Gastrocnemius medialis (tissue), 4 donors: ENCODE data around the gene FAM124B. TPM values are rescaled to one million over a fixed set of nuclear protein-coding genes. Genes with fewer than 3 reads are reported as not detected.

ENCODE experiments used
- ATAC-seq, 2 donors: fragments of 150-250 bp; one replicate each; pipeline ENCODE4 v1.9.1; 2016
- DNase-seq, 2 donors: peaks; one replicate each; pipeline ENCODE4 v3.0.0-alpha.2; 2019
- H3K27ac ChIP-seq, 4 donors: fragments of 200-600 bp; sonication (generic); 1 replicate in 1 of 4; 2 replicates in 3 of 4; pipeline ENCODE4 v1.5.1; 2016 to 2018; ENCODE audit warnings: mild to moderate bottlenecking in 2 of 4, moderate library complexity in 1 of 4
- H3K27me3 ChIP-seq, 3 donors: fragments of 200-600 bp; sonication (generic) in 2 of 3; 1 replicate in 1 of 3; 2 replicates in 2 of 3; pipeline versions ENCODE4 v1.5.1 to v1.6.0; 2016 to 2019; ENCODE audit warnings: mild to moderate bottlenecking in 1 of 3, moderate library complexity in 1 of 3
- H3K36me3 ChIP-seq, 2 donors: fragments of 200-600 bp; sonication (generic) in 1 of 2; one replicate each; pipeline ENCODE4 v1.5.1; 2017 to 2018
- H3K4me1 ChIP-seq, 2 donors: fragments of 200-600 bp; sonication (generic) in 1 of 2; one replicate each; pipeline ENCODE4 v1.5.1; 2016 to 2017; ENCODE audit warnings: mild to moderate bottlenecking in 2 of 2
- H3K4me3 ChIP-seq, 4 donors: fragments of 200-600 bp; sonication (generic) in 3 of 4; 1 replicate in 1 of 4; 2 replicates in 3 of 4; pipeline ENCODE4 v1.5.1; 2016 to 2019; ENCODE audit warnings: mild to moderate bottlenecking in 2 of 4
- H3K9me3 ChIP-seq, 3 donors: fragments of 200-600 bp; sonication (generic) in 2 of 3; 1 replicate in 1 of 3; 2 replicates in 2 of 3; pipeline ENCODE4 v1.5.1; 2016 to 2019
- CTCF ChIP-seq, 5 experiments: fragments of 450-650 bp in 3 of 5; fragments of 200-600 bp in 2 of 5; sonication (generic) in 2 of 5; IDR thresholded peaks in 4 of 5; conservative IDR thresholded peaks in 1 of 5; 1 replicate in 4 of 5; 2 replicates in 1 of 5; pipeline ENCODE4 v1.5.1; 2016 to 2019; ENCODE audit warnings: antibody characterized with exemption in 5 of 5, mild to moderate bottlenecking in 3 of 5, moderate library complexity in 3 of 5
- POLR2A ChIP-seq, 2 donors: fragments of 450-650 bp; IDR thresholded peaks; one replicate each; pipeline ENCODE4 v1.6.1; 2017; ENCODE audit warnings: antibody characterized with exemption in 2 of 2, mild to moderate bottlenecking in 2 of 2, moderate library complexity in 2 of 2
- in situ Hi-C, 4 donors: fragments of 200-750 bp; cut with MboI; loops; one replicate each; pipeline versions ENCODE4 v1.15.0 to v1.8.0; 2017; ENCODE audit warnings: low sequenced_read_pairs in 4 of 4
- intact Hi-C: fragments of 100-400 bp; cut with DNase I; formaldehyde crosslinking; loops from one replicate; pipeline ENCODE4 v1.15.1; 2023; ENCODE audit warnings: low total_unique reads
- total RNA-seq, 4 donors: library from RNA; depleted of rRNA; stranded (reverse); fragments of >200 nt; gene quantifications; one replicate each; pipeline versions ENCODE4 v1.1.0 to v1.2.3, GENCODE V29; 2016

FAM124B gene
- total RNA-seq, 4 donors from 2014 or later, result 1.7 to 2.4 (median 2.1) TPM

DNA sequence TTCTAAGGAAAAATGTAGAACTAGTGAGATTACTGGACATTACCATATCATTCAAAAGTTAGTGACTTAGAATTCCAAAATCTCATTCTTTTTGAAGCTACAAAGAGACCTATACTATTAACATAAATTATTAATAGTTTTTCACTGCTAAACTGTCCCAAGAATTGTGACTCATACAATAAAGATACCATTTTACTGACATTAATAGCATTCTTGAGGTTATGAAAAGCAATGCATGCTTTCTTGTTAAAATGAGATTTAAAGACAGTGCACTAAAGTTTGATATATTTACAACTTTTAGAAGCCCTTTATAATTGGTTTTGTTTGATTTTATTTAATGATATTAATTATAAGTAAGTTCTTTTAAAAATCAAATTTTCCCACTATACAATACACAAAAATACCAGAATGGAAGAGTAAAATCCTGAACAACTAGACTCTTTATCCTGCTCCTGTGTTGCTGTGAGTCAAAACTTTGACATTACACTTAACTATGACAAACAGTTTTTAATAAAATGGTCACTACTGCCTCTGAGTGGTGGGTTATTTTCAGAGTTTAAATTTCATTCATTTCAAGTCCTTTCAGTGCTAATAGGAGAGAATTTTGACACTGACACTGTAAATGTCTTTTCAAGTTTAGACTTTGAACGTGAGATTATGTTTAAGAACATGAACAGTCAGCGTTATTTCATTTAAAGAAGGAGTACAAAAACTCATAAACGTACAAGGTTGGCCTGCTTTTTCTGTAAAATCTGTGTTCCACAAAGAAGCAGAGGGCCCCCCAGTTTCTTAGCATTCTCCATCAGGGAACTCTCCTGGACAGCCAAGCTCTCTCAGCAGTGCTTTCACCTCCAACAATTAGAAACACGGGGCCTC lies 54.5 kb downstream of the FAM124B start:
- TF ChIP-seq POLR2A (IDR thresholded peaks at IDR 0.05) (no peak), CTCF (IDR thresholded peaks at IDR 0.05 in 4 of 5, conservative IDR thresholded peaks at IDR 0.05 in 1 of 5) (no peak)
- no peak for ATAC-seq
- DNase-seq, result no peak
- no peaks in the 10 kb centered on the region for H3K27me3 ChIP-seq
- H3K27ac ChIP-seq, result no peak overlapping the region
- no peaks in the 10 kb centered on the region for H3K4me1 ChIP-seq
- intact Hi-C loops, result no loop called here
- no peak overlapping the region for H3K4me3 ChIP-seq
- H3K9me3 ChIP-seq, result no peaks in the 10 kb centered on the region
- no peaks in the 10 kb centered on the region for H3K36me3 ChIP-seq
- in situ Hi-C loops, result no loop called here

DNA sequence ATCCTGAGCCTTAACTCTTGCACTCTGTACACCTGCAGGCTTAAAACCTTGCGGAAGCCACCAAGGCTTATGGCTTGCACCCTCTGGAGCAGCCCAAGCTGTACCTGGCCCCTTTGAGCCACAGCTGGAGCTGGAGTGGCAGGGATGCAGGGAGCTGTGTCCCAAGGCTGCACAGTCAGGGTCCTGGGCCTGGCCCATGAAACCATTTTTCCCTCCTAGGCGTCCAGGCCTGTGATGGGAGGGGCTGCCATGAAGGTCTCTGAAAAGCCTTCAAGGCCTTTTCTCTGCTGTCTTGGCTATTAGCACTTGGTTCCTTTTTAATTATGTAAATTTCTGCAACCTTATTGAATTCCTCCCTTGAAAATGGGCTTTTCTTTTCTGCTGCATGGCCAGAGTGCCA lies 56.4 kb downstream of the FAM124B start:
- intact Hi-C loops (no loop called here), in situ Hi-C loops (no loop called here)
- no peak overlapping the region for H3K27ac ChIP-seq
- H3K9me3 ChIP-seq, result no peaks in the 10 kb centered on the region
- ATAC-seq, result no peak
- H3K27me3 ChIP-seq, result no peaks in the 10 kb centered on the region
- H3K4me3 ChIP-seq, result no peak overlapping the region
- no peaks in the 10 kb centered on the region for H3K36me3 ChIP-seq
- TF ChIP-seq CTCF (IDR thresholded peaks at IDR 0.05 in 4 of 5, conservative IDR thresholded peaks at IDR 0.05 in 1 of 5), result no peak
- TF ChIP-seq POLR2A (IDR thresholded peaks at IDR 0.05), result no peak
- DNase-seq, result no peak
- H3K4me1 ChIP-seq, result no peaks in the 10 kb centered on the region

GRCh38 chr2:224343226-224343625 lies 58.7 kb downstream of the FAM124B start:
- no peaks in the 10 kb centered on the region for H3K27me3 ChIP-seq
- in situ Hi-C loops (no loop called here), intact Hi-C loops (no loop called here)
- DNase-seq (no peak), ATAC-seq (no peak)
- TF ChIP-seq POLR2A (IDR thresholded peaks at IDR 0.05) (no peak), CTCF (IDR thresholded peaks at IDR 0.05 in 4 of 5, conservative IDR thresholded peaks at IDR 0.05 in 1 of 5) (no peak)
- no peak overlapping the region for H3K27ac ChIP-seq
- H3K9me3 ChIP-seq, result no peaks in the 10 kb centered on the region
- H3K4me1 ChIP-seq, result no peaks in the 10 kb centered on the region
- no peaks in the 10 kb centered on the region for H3K36me3 ChIP-seq
- no peak overlapping the region for H3K4me3 ChIP-seq

GRCh38 chr2:224335991-224336390 lies 65.9 kb downstream of the FAM124B start:
- no peak overlapping the region for H3K4me3 ChIP-seq
- ATAC-seq (no peak), DNase-seq (no peak)
- H3K27ac ChIP-seq, result no peak overlapping the region
- intact Hi-C loops, result no loop called here
- in situ Hi-C loops, result no loop called here
- H3K36me3 ChIP-seq, result no peaks in the 10 kb centered on the region
- no peak for TF ChIP-seq POLR2A (IDR thresholded peaks at IDR 0.05)
- no peak for TF ChIP-seq CTCF (IDR thresholded peaks at IDR 0.05 in 4 of 5, conservative IDR thresholded peaks at IDR 0.05 in 1 of 5)
- H3K4me1 ChIP-seq, result no peaks in the 10 kb centered on the region
- H3K27me3 ChIP-seq, result no peaks in the 10 kb centered on the region
- no peaks in the 10 kb centered on the region for H3K9me3 ChIP-seq
